ENCODE measurements around the gene LPO. TPM values are rescaled to one million over a fixed set of nuclear protein-coding genes. Genes with fewer than 3 reads are reported as not detected.
A peak's percentile ranks its signal among the peaks of the same experiment; 100 is the strongest.

Gene LPO
- total RNA-seq, 1 donor from 2014 or later: not detected

- Mint-ChIP-seq H3K4me1 (ENCODE audit: low read depth, unreplicated experiment) (peaks cover 4% of the 10 kb centered on the region), H3K4me3 (ENCODE audit: unreplicated experiment) (no peak overlapping the region), H3K27me3 (ENCODE audit: unreplicated experiment) (peaks cover 2% of the 10 kb centered on the region), H3K9me3 (ENCODE audit: unreplicated experiment) (peaks cover 1% of the 10 kb centered on the region), H3K36me3 (ENCODE audit: unreplicated experiment) (no peaks in the 10 kb centered on the region), H3K27ac (ENCODE audit: unreplicated experiment) (no peak overlapping the region)
- TF ChIP-seq CTCF (IDR thresholded peaks at IDR 0.05; ENCODE audit: partially characterized antibody, unreplicated experiment): no peak
- DNase-seq: no peak
These were observed 22.7 kb upstream of the LPO start for GRCh38 chr17:58215685-58216084.

- H3K4me3 Mint-ChIP-seq (ENCODE audit: unreplicated experiment): no peak overlapping the region
- H3K36me3 Mint-ChIP-seq (ENCODE audit: unreplicated experiment): no peaks in the 10 kb centered on the region
- H3K27me3 Mint-ChIP-seq (ENCODE audit: unreplicated experiment): peaks cover 2% of the 10 kb centered on the region
- H3K27ac Mint-ChIP-seq (ENCODE audit: unreplicated experiment): no peak overlapping the region
- DNase-seq: no peak
- H3K4me1 Mint-ChIP-seq (ENCODE audit: low read depth, unreplicated experiment): peaks cover 4% of the 10 kb centered on the region
- peaks cover 1% of the 10 kb centered on the region for H3K9me3 Mint-ChIP-seq (ENCODE audit: unreplicated experiment)
- no peak for TF ChIP-seq CTCF (IDR thresholded peaks at IDR 0.05; ENCODE audit: partially characterized antibody, unreplicated experiment)
These were observed 20.6 kb upstream of the LPO start for GRCh38 chr17:58217766-58218165.

- Mint-ChIP-seq H3K27ac (ENCODE audit: unreplicated experiment) (peak within 1 kb of the TSS; percentile 99), H3K4me3 (ENCODE audit: unreplicated experiment) (peak within 1 kb of the TSS; percentile 90), H3K27me3 (ENCODE audit: unreplicated experiment) (peaks cover 2% of the 10 kb centered on the region), H3K36me3 (ENCODE audit: unreplicated experiment) (no peaks in the 10 kb centered on the region), H3K9me3 (ENCODE audit: unreplicated experiment) (peaks cover 1% of the 10 kb centered on the region), H3K4me1 (ENCODE audit: low read depth, unreplicated experiment) (peaks cover 4% of the 10 kb centered on the region)
- peak; percentile 98 for DNase-seq
- TF ChIP-seq CTCF (IDR thresholded peaks at IDR 0.05; ENCODE audit: partially characterized antibody, unreplicated experiment): peak; percentile 68
These were observed 19.2 kb upstream of the LPO start, which contains the start of gene MKS1 for GRCh38 chr17:58219007-58219788. Gene MKS1, minus strand, starts transcription at chr17:58219255. Its CDS starts 25 bp downstream, at chr17:58219230.

GRCh38 chr17:58219789-58220183 is 18.6 kb upstream of the LPO start:
- no peak for TF ChIP-seq CTCF (IDR thresholded peaks at IDR 0.05; ENCODE audit: partially characterized antibody, unreplicated experiment)
- peaks cover 4% of the 10 kb centered on the region for H3K4me1 Mint-ChIP-seq (ENCODE audit: low read depth, unreplicated experiment)
- no peaks in the 10 kb centered on the region for H3K36me3 Mint-ChIP-seq (ENCODE audit: unreplicated experiment)
- no peak for DNase-seq
- H3K9me3 Mint-ChIP-seq (ENCODE audit: unreplicated experiment): peaks cover 1% of the 10 kb centered on the region
- H3K27ac Mint-ChIP-seq (ENCODE audit: unreplicated experiment): peak overlapping the region; percentile 99
- peaks cover 2% of the 10 kb centered on the region for H3K27me3 Mint-ChIP-seq (ENCODE audit: unreplicated experiment)
- H3K4me3 Mint-ChIP-seq (ENCODE audit: unreplicated experiment): peak overlapping the region; percentile 90

- H3K9me3 Mint-ChIP-seq (ENCODE audit: unreplicated experiment): peaks cover 3% of the 10 kb centered on the region
- no peak overlapping the region for H3K4me3 Mint-ChIP-seq (ENCODE audit: unreplicated experiment)
- DNase-seq: no peak
- H3K36me3 Mint-ChIP-seq (ENCODE audit: unreplicated experiment): no peaks in the 10 kb centered on the region
- no peak overlapping the region for H3K27ac Mint-ChIP-seq (ENCODE audit: unreplicated experiment)
- no peaks in the 10 kb centered on the region for H3K27me3 Mint-ChIP-seq (ENCODE audit: unreplicated experiment)
- no peak for TF ChIP-seq CTCF (IDR thresholded peaks at IDR 0.05; ENCODE audit: partially characterized antibody, unreplicated experiment)
- peaks cover 3% of the 10 kb centered on the region for H3K4me1 Mint-ChIP-seq (ENCODE audit: low read depth, unreplicated experiment)
These were observed 14.1 kb upstream of the LPO start for GRCh38 chr17:58224315-58224714.
